Hindlimb muscle (tissue), 1 donor: ENCODE data around the gene NKRF. TPM values are rescaled to one million over a fixed set of nuclear protein-coding genes. Genes with fewer than 3 reads are reported as not detected.

Experiments
- polyA plus RNA-seq: library from polyadenylated mRNA; unstranded; fragments of 120-200 nt; gene quantifications from one replicate; pipeline ENCODE4 v1.2.1, GENCODE V29; 2013; ENCODE audit not compliant: insufficient read length

Gene NKRF
- polyA plus RNA-seq, 1 donor = 6.7 TPM

Other genes with a start within 250 kb of the NKRF start
- gene SLC25A43, start 207.1 kb downstream of the NKRF start, polyA plus RNA-seq = 6.9 TPM
- gene SLC25A5, start 138.0 kb downstream of the NKRF start, polyA plus RNA-seq = 138 TPM
- 16.4 TPM for gene STEEP1, start 41.0 kb downstream of the NKRF start, polyA plus RNA-seq
- 58.6 TPM for gene UBE2A, start 31.9 kb downstream of the NKRF start, polyA plus RNA-seq
- 24.4 TPM for gene SEPTIN6, start 86.7 kb upstream of the NKRF start, polyA plus RNA-seq
- gene SOWAHD, start 152.2 kb upstream of the NKRF start, polyA plus RNA-seq = 1.1 TPM
- 2,825 TPM for gene RPL39, start 185.2 kb upstream of the NKRF start, polyA plus RNA-seq
- gene UPF3B, start 246.5 kb upstream of the NKRF start, polyA plus RNA-seq = 14.6 TPM